CD14-positive monocyte (primary cell): ENCODE data around the gene ZNF774. TPM values are rescaled to one million over a fixed set of nuclear protein-coding genes. Genes with fewer than 3 reads are reported as not detected.

Source experiments
- DNase-seq, 3 donors: peaks; one replicate each; pipeline ENCODE4 v3.0.0-alpha.2; 2011 to 2022
- H2AFZ ChIP-seq: 2 replicates; pipeline ENCODE4 v1.6.0; 2012; ENCODE audit warnings: mild to moderate bottlenecking, low read depth, low read length, inconsistent platforms; ENCODE audit not compliant: insufficient read depth, poor library complexity, severe bottlenecking
- H3K27ac ChIP-seq, 2 donors: 1 replicate in 1 of 2; 2 replicates in 1 of 2; pipeline ENCODE4 v1.5.1; 2012 to 2013; ENCODE audit warnings: low read length in 2 of 2, control low read depth in 1 of 2, inconsistent platforms in 1 of 2, low read depth in 1 of 2, mild to moderate bottlenecking in 1 of 2
- H3K27me3 ChIP-seq, 2 donors: one replicate each; pipeline versions ENCODE4 v1.6.0 to v1.6.1; 2011 to 2013; ENCODE audit warnings: low read length in 2 of 2; ENCODE audit not compliant: control insufficient read depth in 2 of 2, insufficient read depth in 2 of 2
- H3K36me3 ChIP-seq, 2 donors: replicated peaks in 1 of 2; 1 replicate in 1 of 2; 2 replicates in 1 of 2; pipeline versions ENCODE4 v1.5.1 to v1.6.1; 2012 to 2013; ENCODE audit warnings: low read length in 2 of 2, control low read depth in 1 of 2, inconsistent platforms in 1 of 2, mild to moderate bottlenecking in 1 of 2; ENCODE audit not compliant: insufficient read depth in 2 of 2, control insufficient read depth in 1 of 2
- H3K4me1 ChIP-seq, 2 donors: 1 replicate in 1 of 2; 2 replicates in 1 of 2; pipeline versions ENCODE4 v1.5.1 to v1.6.1; 2012 to 2013; ENCODE audit warnings: low read length in 2 of 2, control low read depth in 1 of 2, inconsistent platforms in 1 of 2, mild to moderate bottlenecking in 1 of 2, moderate library complexity in 1 of 2; ENCODE audit not compliant: insufficient read depth in 2 of 2, control insufficient read depth in 1 of 2
- H3K4me2 ChIP-seq: replicated peaks from 2 replicates; pipeline ENCODE3; 2012; ENCODE audit warnings: low read length, moderate library complexity, mild to moderate bottlenecking; ENCODE audit not compliant: poor library complexity, severe bottlenecking; ENCODE audit errors: extremely low read depth
- H3K4me3 ChIP-seq, 3 experiments: fragments of 200-600 bp in 1 of 3; sonication (generic) in 1 of 3; replicated peaks in 1 of 3; 1 replicate in 2 of 3; 2 replicates in 1 of 3; pipeline ENCODE4 v1.5.1; 2011 to 2013; ENCODE audit warnings: low read length in 3 of 3, mild to moderate bottlenecking in 3 of 3, control low read depth in 2 of 3, low read depth in 2 of 3, inconsistent platforms in 1 of 3, moderate library complexity in 1 of 3
- H3K79me2 ChIP-seq: 2 replicates; pipeline ENCODE4 v1.6.0; 2012; ENCODE audit warnings: mild to moderate bottlenecking, control low read depth, inconsistent platforms, low read length, moderate library complexity; ENCODE audit not compliant: insufficient read depth
- H3K9ac ChIP-seq: 2 replicates; pipeline ENCODE4 v1.6.0; 2017; ENCODE audit warnings: low read length, mild to moderate bottlenecking; ENCODE audit not compliant: insufficient read depth, poor library complexity, severe bottlenecking
- H3K9me3 ChIP-seq, 2 donors: replicated peaks in 1 of 2; 1 replicate in 1 of 2; 2 replicates in 1 of 2; pipeline versions ENCODE4 v1.5.1 to v1.6.1; 2012 to 2013; ENCODE audit warnings: low read length in 2 of 2, control low read depth in 1 of 2; ENCODE audit not compliant: control insufficient read depth in 1 of 2, insufficient read depth in 1 of 2
- H4K20me1 ChIP-seq: 2 replicates; pipeline ENCODE4 v1.6.0; 2012; ENCODE audit warnings: mild to moderate bottlenecking, low read length, control low read depth, moderate library complexity; ENCODE audit not compliant: insufficient read depth
- H3K27ac Mint-ChIP-seq, 7 donors: one replicate each; pipeline ENCODE4 v1.8.0; 2020; ENCODE audit warnings: mild to moderate bottlenecking in 7 of 7, mixed read lengths in 7 of 7, moderate library complexity in 6 of 7, inconsistent platforms in 2 of 7
- H3K27me3 Mint-ChIP-seq, 3 donors: one replicate each; pipeline ENCODE4 v1.8.0; 2021 to 2022; ENCODE audit warnings: low read depth in 3 of 3, mild to moderate bottlenecking in 3 of 3, mixed read lengths in 3 of 3, moderate library complexity in 3 of 3, inconsistent platforms in 1 of 3
- H3K36me3 Mint-ChIP-seq, 2 donors: one replicate each; pipeline ENCODE4 v1.8.0; 2020; ENCODE audit warnings: mixed read lengths in 2 of 2, inconsistent platforms in 1 of 2, mild to moderate bottlenecking in 1 of 2
- H3K4me1 Mint-ChIP-seq: one replicate; pipeline ENCODE4 v1.8.0; 2020; ENCODE audit warnings: mild to moderate bottlenecking, mixed read lengths
- H3K4me3 Mint-ChIP-seq, 2 donors: one replicate each; pipeline ENCODE4 v1.8.0; 2020; ENCODE audit warnings: mild to moderate bottlenecking in 2 of 2, mixed read lengths in 2 of 2, moderate library complexity in 1 of 2
- H3K9me3 Mint-ChIP-seq, 7 donors: one replicate each; pipeline ENCODE4 v1.8.0; 2020 to 2022; ENCODE audit warnings: mixed read lengths in 7 of 7, mild to moderate bottlenecking in 6 of 7, moderate library complexity in 6 of 7, inconsistent platforms in 2 of 7
- WGBS: methylation state at CpG from one replicate; pipeline ENCODE4 v1.1.5; 2013; ENCODE audit warnings: missing lambda C conversion rate; ENCODE audit not compliant: insufficient coverage; 5-methylcytosine and 5-hydroxymethylcytosine counted together
- intact Hi-C, 2 donors: fragments of 100-400 bp; cut with micrococcal nuclease; formaldehyde crosslinking; loops; one replicate each; pipeline versions ENCODE4 v1.15.0 to v1.15.1; 2023
- polyA plus RNA-seq, 3 donors: library from polyadenylated mRNA; depleted of rRNA in 1 of 3; unstranded in 2 of 3; stranded (reverse) in 1 of 3; fragments of 300-500 nt in 2 of 3; fragments of >200 nt in 1 of 3; fragmentation: Illumina TruSeq in 2 of 3; gene quantifications; 1 replicate in 2 of 3; 2 replicates in 1 of 3; pipeline ENCODE4 v1.2.3, GENCODE V29; 2012 to 2021
- TF ChIP-seq, protein P1 (sequence below): fragments of 200-600 bp; IDR thresholded peaks from one replicate; pipeline ENCODE4 v1.8.0; 2022; ENCODE audit warnings: antibody characterized with exemption, mild to moderate bottlenecking

The ZNF774 gene
- polyA plus RNA-seq, 3 donors = 0.12 to 0.23 TPM; not detected in 1

DNA sequence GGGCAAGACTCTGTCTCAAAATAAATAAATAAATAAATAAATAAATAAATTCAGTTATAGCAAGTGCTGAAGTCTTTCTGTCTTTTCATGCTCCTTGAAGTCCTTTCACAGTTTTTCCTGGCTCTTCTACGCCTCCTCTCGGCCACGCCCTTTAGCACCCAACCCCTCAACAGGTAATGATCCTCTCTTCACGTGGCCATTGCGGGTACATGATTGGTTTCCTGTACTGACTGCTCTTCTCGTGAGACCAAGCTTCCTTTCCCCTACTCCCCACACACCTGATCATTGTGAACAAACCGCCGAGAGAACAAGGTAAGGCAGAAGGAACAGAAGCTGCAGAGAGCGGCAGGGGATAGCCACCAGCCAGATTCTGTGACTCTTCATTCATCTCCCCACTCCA is 2.3 kb upstream of the ZNF774 start:
- no peaks in the 10 kb centered on the region for H3K27me3 ChIP-seq
- no peak for DNase-seq
- H3K9me3 Mint-ChIP-seq = no peaks in the 10 kb centered on the region
- H3K36me3 ChIP-seq = no peaks in the 10 kb centered on the region
- H3K79me2 ChIP-seq = no peaks in the 10 kb centered on the region
- no peak overlapping the region for H3K27ac Mint-ChIP-seq
- intact Hi-C loops = loop anchor here in 1 of 2 donors (5.0 kb wide), 1 partner anchor 37 kb away; the partner anchor contains the start of gene IQGAP1
- H3K9ac ChIP-seq = no peak overlapping the region
- no peak overlapping the region for H2AFZ ChIP-seq
- TF ChIP-seq, protein P1, sequence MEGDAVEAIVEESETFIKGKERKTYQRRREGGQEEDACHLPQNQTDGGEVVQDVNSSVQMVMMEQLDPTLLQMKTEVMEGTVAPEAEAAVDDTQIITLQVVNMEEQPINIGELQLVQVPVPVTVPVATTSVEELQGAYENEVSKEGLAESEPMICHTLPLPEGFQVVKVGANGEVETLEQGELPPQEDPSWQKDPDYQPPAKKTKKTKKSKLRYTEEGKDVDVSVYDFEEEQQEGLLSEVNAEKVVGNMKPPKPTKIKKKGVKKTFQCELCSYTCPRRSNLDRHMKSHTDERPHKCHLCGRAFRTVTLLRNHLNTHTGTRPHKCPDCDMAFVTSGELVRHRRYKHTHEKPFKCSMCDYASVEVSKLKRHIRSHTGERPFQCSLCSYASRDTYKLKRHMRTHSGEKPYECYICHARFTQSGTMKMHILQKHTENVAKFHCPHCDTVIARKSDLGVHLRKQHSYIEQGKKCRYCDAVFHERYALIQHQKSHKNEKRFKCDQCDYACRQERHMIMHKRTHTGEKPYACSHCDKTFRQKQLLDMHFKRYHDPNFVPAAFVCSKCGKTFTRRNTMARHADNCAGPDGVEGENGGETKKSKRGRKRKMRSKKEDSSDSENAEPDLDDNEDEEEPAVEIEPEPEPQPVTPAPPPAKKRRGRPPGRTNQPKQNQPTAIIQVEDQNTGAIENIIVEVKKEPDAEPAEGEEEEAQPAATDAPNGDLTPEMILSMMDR = no peak
- H3K4me3 ChIP-seq = no peak overlapping the region
- H3K9me3 ChIP-seq = no peaks in the 10 kb centered on the region
- 71% methylated on average over 6 of the region's 9 CpGs for WGBS
- no peak overlapping the region for H3K27ac ChIP-seq
- H3K4me1 Mint-ChIP-seq = peaks cover 33% of the 10 kb centered on the region
- H3K4me1 ChIP-seq = peaks cover 29 to 36% of the 10 kb centered on the region in 2 donors
- H3K27me3 Mint-ChIP-seq = peaks cover 3 to 6% (median 5%) of the 10 kb centered on the region in 3 donors
- H3K4me2 ChIP-seq = no peak overlapping the region
- no peak overlapping the region for H3K4me3 Mint-ChIP-seq
- peaks cover 0 to 3% of the 10 kb centered on the region in 2 donors for H3K36me3 Mint-ChIP-seq
- no peaks in the 10 kb centered on the region for H4K20me1 ChIP-seq

DNA sequence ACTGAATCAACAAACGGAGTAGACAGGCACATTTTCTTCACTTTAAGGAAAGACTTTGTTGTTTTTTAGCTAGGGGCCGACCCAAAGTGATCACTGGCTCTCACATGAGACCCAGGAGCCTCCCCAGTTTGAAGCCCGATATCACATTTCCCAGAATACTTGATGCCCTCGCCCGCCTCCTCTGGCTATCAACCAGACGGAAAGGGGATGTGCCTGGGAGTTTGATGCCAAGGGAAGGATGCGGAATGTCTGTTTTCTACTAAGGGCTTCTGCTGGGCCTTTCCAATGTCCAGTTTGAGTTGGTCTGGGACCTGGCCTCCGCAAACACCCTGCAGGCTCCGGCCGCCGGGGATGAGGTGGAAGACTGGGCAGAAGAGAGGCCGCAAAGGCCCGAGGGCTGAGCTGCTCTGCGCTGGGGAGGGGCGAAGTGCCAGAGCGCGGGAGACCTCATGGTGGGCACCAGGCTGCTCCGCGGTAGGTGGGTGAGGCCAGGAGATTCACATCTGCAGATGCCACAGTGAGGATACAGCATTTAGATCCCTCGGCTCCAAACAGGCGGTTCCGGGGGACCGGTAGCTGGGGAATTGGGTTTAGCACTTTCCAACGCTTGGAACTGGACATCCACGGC is 491 bp upstream of the ZNF774 start:
- Histone ChIP-seq H3K27ac (peak overlapping the region in 1 of 2 donors; percentile 63), H3K9ac (peak overlapping the region; percentile 73), H3K36me3 (no peaks in the 10 kb centered on the region), H3K27me3 (no peaks in the 10 kb centered on the region), H2AFZ (peak overlapping the region; percentile 98), H3K79me2 (no peaks in the 10 kb centered on the region), H3K4me3 (peak overlapping the region in 2 of 3 experiments; percentile 72 to 88), H3K9me3 (no peaks in the 10 kb centered on the region), H3K4me1 (peaks cover 14 to 20% of the 10 kb centered on the region in 2 donors), H4K20me1 (no peaks in the 10 kb centered on the region), H3K4me2 (peak overlapping the region; percentile 98)
- TF ChIP-seq, protein P1 = no peak
- Mint-ChIP-seq H3K36me3 (no peaks in the 10 kb centered on the region), H3K4me1 (peaks cover 17% of the 10 kb centered on the region), H3K27ac (peak overlapping the region in 2 of 7 donors; percentile 20 to 60), H3K27me3 (peaks cover 2 to 6% (median 5%) of the 10 kb centered on the region in 3 donors), H3K9me3 (no peaks in the 10 kb centered on the region), H3K4me3 (peak overlapping the region; percentile 89 to 93)
- intact Hi-C loops = loop anchor here in 1 of 2 donors (5.0 kb wide), 1 partner anchor 36 kb away; the partner anchor contains the start of gene IQGAP1
- DNase-seq = no peak
- WGBS = 37% methylated on average over 23 of the region's 25 CpGs
